ENCODE measurements around the gene VWA3B. TPM values are rescaled to one million over a fixed set of nuclear protein-coding genes. Genes with fewer than 3 reads are reported as not detected.

The VWA3B gene
- total RNA-seq, 1 donor from 2014 or later: not detected

DNA sequence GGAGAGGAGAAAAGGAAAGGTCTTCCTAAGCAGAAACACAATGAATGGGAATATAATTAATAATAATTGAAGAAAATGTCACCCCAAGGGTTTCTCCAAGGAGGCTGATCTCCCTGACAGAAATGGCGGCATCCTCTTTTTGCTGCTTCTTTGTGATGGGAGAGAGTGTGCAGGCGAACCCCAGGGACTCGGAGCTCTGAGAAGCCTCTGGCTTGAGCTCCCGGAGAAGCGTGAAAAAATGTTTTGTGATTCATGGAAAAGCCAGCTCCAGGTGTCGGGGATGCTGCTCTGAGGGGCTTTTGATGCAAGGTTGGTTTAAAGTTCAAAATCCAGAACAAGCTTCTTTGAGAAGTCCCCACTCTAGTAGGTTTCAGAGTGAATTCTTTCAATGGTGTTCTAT lies 91.0 kb downstream of the VWA3B start:
- no peaks in the 10 kb centered on the region for H3K36me3 Mint-ChIP-seq (ENCODE audit: low read depth)
- H3K27me3 Mint-ChIP-seq (ENCODE audit: low read depth): peaks cover 33% of the 10 kb centered on the region
- no peaks in the 10 kb centered on the region for H3K9me3 Mint-ChIP-seq
- TF ChIP-seq, protein P1, sequence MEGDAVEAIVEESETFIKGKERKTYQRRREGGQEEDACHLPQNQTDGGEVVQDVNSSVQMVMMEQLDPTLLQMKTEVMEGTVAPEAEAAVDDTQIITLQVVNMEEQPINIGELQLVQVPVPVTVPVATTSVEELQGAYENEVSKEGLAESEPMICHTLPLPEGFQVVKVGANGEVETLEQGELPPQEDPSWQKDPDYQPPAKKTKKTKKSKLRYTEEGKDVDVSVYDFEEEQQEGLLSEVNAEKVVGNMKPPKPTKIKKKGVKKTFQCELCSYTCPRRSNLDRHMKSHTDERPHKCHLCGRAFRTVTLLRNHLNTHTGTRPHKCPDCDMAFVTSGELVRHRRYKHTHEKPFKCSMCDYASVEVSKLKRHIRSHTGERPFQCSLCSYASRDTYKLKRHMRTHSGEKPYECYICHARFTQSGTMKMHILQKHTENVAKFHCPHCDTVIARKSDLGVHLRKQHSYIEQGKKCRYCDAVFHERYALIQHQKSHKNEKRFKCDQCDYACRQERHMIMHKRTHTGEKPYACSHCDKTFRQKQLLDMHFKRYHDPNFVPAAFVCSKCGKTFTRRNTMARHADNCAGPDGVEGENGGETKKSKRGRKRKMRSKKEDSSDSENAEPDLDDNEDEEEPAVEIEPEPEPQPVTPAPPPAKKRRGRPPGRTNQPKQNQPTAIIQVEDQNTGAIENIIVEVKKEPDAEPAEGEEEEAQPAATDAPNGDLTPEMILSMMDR (conservative IDR thresholded peaks at IDR 0.05): no peak
- no peak overlapping the region for H3K4me3 Mint-ChIP-seq
- H3K4me1 Mint-ChIP-seq: peaks cover 16% of the 10 kb centered on the region
- DNase-seq (ENCODE audit: low read depth, low spot score): no peak
- no peak overlapping the region for H3K27ac Mint-ChIP-seq (ENCODE audit: unreplicated experiment)

DNA sequence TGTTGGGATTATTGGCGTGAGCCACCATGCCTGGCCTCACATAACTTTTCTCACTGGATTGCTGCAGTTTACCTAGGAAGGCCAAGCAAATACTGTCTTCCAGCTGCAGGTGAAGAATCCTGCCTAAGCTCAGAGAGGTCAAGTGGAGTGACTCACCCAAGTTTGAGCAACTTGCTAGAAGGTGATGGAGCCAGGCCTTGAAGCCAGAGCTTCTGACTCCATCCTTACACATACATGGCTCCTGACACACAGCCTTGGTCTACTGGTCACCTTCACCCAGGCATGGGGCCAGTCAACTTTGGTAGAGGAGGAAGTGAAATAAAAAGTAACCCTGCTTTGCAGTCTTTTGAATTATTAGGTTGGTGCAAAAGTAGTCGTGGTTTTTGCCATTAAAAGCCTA lies 93.5 kb downstream of the VWA3B start:
- peaks cover 27% of the 10 kb centered on the region for H3K27me3 Mint-ChIP-seq (ENCODE audit: low read depth)
- H3K27ac Mint-ChIP-seq (ENCODE audit: unreplicated experiment): no peak overlapping the region
- TF ChIP-seq, protein P1 (conservative IDR thresholded peaks at IDR 0.05): no peak
- H3K9me3 Mint-ChIP-seq: no peaks in the 10 kb centered on the region
- no peak overlapping the region for H3K4me3 Mint-ChIP-seq
- no peak for DNase-seq (ENCODE audit: low read depth, low spot score)
- H3K4me1 Mint-ChIP-seq: peaks cover 16% of the 10 kb centered on the region
- no peaks in the 10 kb centered on the region for H3K36me3 Mint-ChIP-seq (ENCODE audit: low read depth)

DNA sequence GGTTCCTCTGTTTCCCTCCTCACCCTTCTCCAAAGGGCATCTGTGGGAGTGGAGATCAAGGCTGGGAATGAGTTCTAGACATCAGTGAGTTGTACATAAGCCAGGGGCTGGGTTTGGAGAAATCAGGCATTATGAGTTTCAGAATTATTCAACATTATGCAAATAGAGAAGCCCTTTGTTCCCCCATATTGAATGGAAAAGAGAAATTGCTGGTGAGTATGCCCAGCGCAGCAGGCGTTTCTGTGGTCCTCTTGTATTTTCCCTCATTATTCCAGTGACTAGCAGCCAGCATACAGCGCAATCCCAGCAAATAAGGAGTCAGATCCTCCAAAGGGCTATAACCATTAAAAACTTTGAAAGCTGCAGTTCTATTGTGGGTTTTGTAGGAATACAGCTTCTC lies 94.4 kb downstream of the VWA3B start:
- DNase-seq (ENCODE audit: low read depth, low spot score): no peak
- H3K27ac Mint-ChIP-seq (ENCODE audit: unreplicated experiment): no peak overlapping the region
- no peaks in the 10 kb centered on the region for H3K9me3 Mint-ChIP-seq
- no peaks in the 10 kb centered on the region for H3K36me3 Mint-ChIP-seq (ENCODE audit: low read depth)
- H3K27me3 Mint-ChIP-seq (ENCODE audit: low read depth): peaks cover 23% of the 10 kb centered on the region
- no peak overlapping the region for H3K4me3 Mint-ChIP-seq
- peaks cover 16% of the 10 kb centered on the region for H3K4me1 Mint-ChIP-seq
- TF ChIP-seq, protein P1 (conservative IDR thresholded peaks at IDR 0.05): no peak

DNA sequence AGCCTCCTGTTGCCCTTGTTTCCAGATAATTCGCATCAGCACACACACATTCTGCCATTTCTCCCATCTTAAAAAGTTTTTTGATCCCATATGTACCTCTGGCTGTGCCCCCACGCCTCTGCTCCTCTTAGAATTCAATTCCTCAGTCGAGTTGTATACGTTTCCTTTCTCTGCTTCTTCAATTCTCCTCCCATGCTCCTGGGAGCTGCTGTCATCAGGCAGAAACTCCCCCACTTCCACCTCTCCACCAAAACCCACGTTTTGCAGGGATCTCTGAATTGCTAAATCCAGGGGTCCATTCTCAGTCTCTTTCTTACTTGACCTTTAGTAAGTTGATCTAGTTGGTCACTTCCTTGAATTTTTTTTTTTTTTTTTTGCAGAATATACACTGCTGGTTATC lies 98.8 kb downstream of the VWA3B start:
- TF ChIP-seq, protein P1 (conservative IDR thresholded peaks at IDR 0.05): no peak
- no peaks in the 10 kb centered on the region for H3K9me3 Mint-ChIP-seq
- H3K27ac Mint-ChIP-seq (ENCODE audit: unreplicated experiment): no peak overlapping the region
- H3K36me3 Mint-ChIP-seq (ENCODE audit: low read depth): no peaks in the 10 kb centered on the region
- DNase-seq (ENCODE audit: low read depth, low spot score): no peak
- no peak overlapping the region for H3K4me3 Mint-ChIP-seq
- H3K27me3 Mint-ChIP-seq (ENCODE audit: low read depth): no peaks in the 10 kb centered on the region
- H3K4me1 Mint-ChIP-seq: no peaks in the 10 kb centered on the region

DNA sequence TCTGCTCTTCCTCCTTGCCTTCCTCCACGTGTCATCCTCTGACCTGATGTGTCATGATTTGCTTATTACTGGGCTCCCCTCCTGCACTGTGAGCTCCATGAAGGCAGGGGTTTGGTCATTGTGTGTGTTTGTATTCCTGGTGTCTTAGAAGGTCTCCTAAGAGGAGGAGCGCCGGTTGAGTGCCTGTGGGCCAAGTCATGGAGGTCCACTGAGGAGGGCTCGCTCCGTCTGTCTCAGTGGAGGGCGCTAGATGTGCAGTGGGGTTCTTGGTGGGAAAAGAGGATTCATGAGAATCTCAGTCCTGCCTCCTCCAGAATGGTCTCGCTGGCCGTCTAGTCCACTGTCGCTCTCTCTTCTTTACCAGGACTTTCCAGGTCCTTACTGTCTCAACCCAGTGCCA lies 100.2 kb downstream of the VWA3B start:
- no peaks in the 10 kb centered on the region for H3K36me3 Mint-ChIP-seq (ENCODE audit: low read depth)
- H3K4me3 Mint-ChIP-seq: no peak overlapping the region
- no peaks in the 10 kb centered on the region for H3K4me1 Mint-ChIP-seq
- TF ChIP-seq, protein P1 (conservative IDR thresholded peaks at IDR 0.05): no peak
- no peak overlapping the region for H3K27ac Mint-ChIP-seq (ENCODE audit: unreplicated experiment)
- H3K27me3 Mint-ChIP-seq (ENCODE audit: low read depth): no peaks in the 10 kb centered on the region
- H3K9me3 Mint-ChIP-seq: no peaks in the 10 kb centered on the region
- DNase-seq (ENCODE audit: low read depth, low spot score): no peak

Measured in neural crest cell (in vitro differentiated cells).